Measurements from ENCODE around the gene NANP. TPM values are rescaled to one million over a fixed set of nuclear protein-coding genes. Genes with fewer than 3 reads are reported as not detected.
"Not testable (repeated sequence)": the region's sequence is repeated elsewhere in the genome, so short reads cannot be mapped to it uniquely, and the experiment has no call there.

Gene NANP
- total RNA-seq, 2 experiments from 2014 or later = 6.1 to 8.3 TPM

GRCh38 chr20:25583607-25584006 lies 40.2 kb downstream of the NANP start:
- DNase-seq; POLR2A ChIA-PET; CTCF ChIA-PET; ATAC-seq; H3K9me3 Mint-ChIP-seq (ENCODE audit: low read depth); H3K36me3 Mint-ChIP-seq (ENCODE audit: low read depth); H3K27me3 Mint-ChIP-seq: not testable (repeated sequence)
- H3K4me3 Mint-ChIP-seq = peak overlapping the region; percentile 28
- peak overlapping the region; percentile 47 for H3K27ac Mint-ChIP-seq
- peaks cover 15% of the 10 kb centered on the region for H3K4me1 Mint-ChIP-seq
- intact Hi-C loops (cut with DNase I, micrococcal nuclease) = loop anchor here (5.0 to 10.0 kb wide), 4 partner anchors 39 to 339 kb away; partner anchors contain the start of genes GINS1 (in 2 of the 2), NANP (in 1 of the 2) and PYGB (in 1 of the 2)

GRCh38 chr20:25580711-25581110 lies 43.1 kb downstream of the NANP start:
- Mint-ChIP-seq H3K9me3 (ENCODE audit: low read depth) (no peaks in the 10 kb centered on the region), H3K27ac (no peak overlapping the region), H3K4me3 (no peak overlapping the region), H3K27me3 (peaks cover 9% of the 10 kb centered on the region), H3K4me1 (peaks cover 10% of the 10 kb centered on the region), H3K36me3 (ENCODE audit: low read depth) (peaks cover 4% of the 10 kb centered on the region)
- POLR2A ChIA-PET = no interaction called here
- ATAC-seq = no peak
- CTCF ChIA-PET = interaction anchor here (0.9 kb wide), 1 partner anchor 11 kb away, joined by 3 read pairs; no protein-coding TSS in a partner anchor
- intact Hi-C loops (cut with DNase I, micrococcal nuclease) = loop anchor here (5.0 to 10.0 kb wide), 4 partner anchors 42 to 336 kb away; partner anchors contain the start of genes GINS1 (in 2 of the 2), NANP (in 1 of the 2) and PYGB (in 1 of the 2)
- DNase-seq = no peak

GRCh38 chr20:25579081-25579770 lies 44.6 kb downstream of the NANP start:
- ATAC-seq (no peak), DNase-seq (no peak)
- peaks cover 7% of the 10 kb centered on the region for H3K27me3 Mint-ChIP-seq
- ChIA-PET POLR2A (interaction anchor here (0.6 kb wide), 1 partner anchor 10 kb away, joined by 6 read pairs; no protein-coding TSS in a partner anchor), CTCF (no interaction called here)
- intact Hi-C loops (cut with DNase I, micrococcal nuclease) = loop anchor here in 1 of 2 experiments (10.0 kb wide), 1 partner anchor 64 kb away; no protein-coding TSS in a partner anchor
- H3K36me3 Mint-ChIP-seq (ENCODE audit: low read depth) = peaks cover 4% of the 10 kb centered on the region
- peaks cover 6% of the 10 kb centered on the region for H3K4me1 Mint-ChIP-seq
- no peak overlapping the region for H3K4me3 Mint-ChIP-seq
- no peaks in the 10 kb centered on the region for H3K9me3 Mint-ChIP-seq (ENCODE audit: low read depth)
- no peak overlapping the region for H3K27ac Mint-ChIP-seq

GRCh38 chr20:25576783-25577530 lies 46.9 kb downstream of the NANP start:
- Mint-ChIP-seq H3K4me3 (no peak overlapping the region), H3K4me1 (no peaks in the 10 kb centered on the region), H3K27ac (no peak overlapping the region), H3K27me3 (no peaks in the 10 kb centered on the region), H3K36me3 (ENCODE audit: low read depth) (peaks cover 1% of the 10 kb centered on the region), H3K9me3 (ENCODE audit: low read depth) (no peaks in the 10 kb centered on the region)
- ATAC-seq (no peak), DNase-seq (no peak)
- CTCF ChIA-PET = no interaction called here
- intact Hi-C loops (cut with DNase I, micrococcal nuclease) = loop anchor here in 1 of 2 experiments (10.0 kb wide), 1 partner anchor 62 kb away; no protein-coding TSS in a partner anchor
- POLR2A ChIA-PET = no interaction called here

- Mint-ChIP-seq H3K4me3 (no peak overlapping the region), H3K36me3 (ENCODE audit: low read depth) (peaks cover 1% of the 10 kb centered on the region), H3K27ac (no peak overlapping the region), H3K4me1 (no peaks in the 10 kb centered on the region), H3K27me3 (no peaks in the 10 kb centered on the region), H3K9me3 (ENCODE audit: low read depth) (no peaks in the 10 kb centered on the region)
- DNase-seq = no peak
- ChIA-PET POLR2A (no interaction called here), CTCF (interaction anchor here (0.7 kb wide), 1 partner anchor 456 kb away, joined by 3 read pairs; no protein-coding TSS in a partner anchor)
- no peak for ATAC-seq
- intact Hi-C loops (cut with DNase I, micrococcal nuclease) = loop anchor here in 1 of 2 experiments (10.0 kb wide), 1 partner anchor 60 kb away; no protein-coding TSS in a partner anchor
Observed at GRCh38 chr20:25574411-25574810, 49.4 kb downstream of the NANP start.

- no peak overlapping the region for H3K4me3 Mint-ChIP-seq
- DNase-seq = no peak
- POLR2A ChIA-PET = no interaction called here
- no peak for ATAC-seq
- H3K4me1 Mint-ChIP-seq = no peaks in the 10 kb centered on the region
- H3K27me3 Mint-ChIP-seq = no peaks in the 10 kb centered on the region
- no peak overlapping the region for H3K27ac Mint-ChIP-seq
- H3K36me3 Mint-ChIP-seq (ENCODE audit: low read depth) = peaks cover 1% of the 10 kb centered on the region
- H3K9me3 Mint-ChIP-seq (ENCODE audit: low read depth) = no peaks in the 10 kb centered on the region
- intact Hi-C loops (cut with DNase I, micrococcal nuclease) = loop anchor here in 1 of 2 experiments (10.0 kb wide), 1 partner anchor 59 kb away; no protein-coding TSS in a partner anchor
- CTCF ChIA-PET = interaction anchor here (0.7 kb wide), 1 partner anchor 456 kb away, joined by 3 read pairs; no protein-coding TSS in a partner anchor
Observed at GRCh38 chr20:25573288-25574251, 50.2 kb downstream of the NANP start.

GRCh38 chr20:25571817-25572216 lies 52.0 kb downstream of the NANP start:
- intact Hi-C loops (cut with DNase I, micrococcal nuclease) = loop anchor here in 1 of 2 experiments (10.0 kb wide), 1 partner anchor 57 kb away; no protein-coding TSS in a partner anchor
- no peaks in the 10 kb centered on the region for H3K27me3 Mint-ChIP-seq
- no peak overlapping the region for H3K4me3 Mint-ChIP-seq
- DNase-seq (no peak), ATAC-seq (no peak)
- H3K4me1 Mint-ChIP-seq = peaks cover 6% of the 10 kb centered on the region
- ChIA-PET POLR2A (no interaction called here), CTCF (no interaction called here)
- peaks cover 1% of the 10 kb centered on the region for H3K36me3 Mint-ChIP-seq (ENCODE audit: low read depth)
- no peak overlapping the region for H3K27ac Mint-ChIP-seq
- no peaks in the 10 kb centered on the region for H3K9me3 Mint-ChIP-seq (ENCODE audit: low read depth)

- Mint-ChIP-seq H3K27me3 (no peaks in the 10 kb centered on the region), H3K9me3 (ENCODE audit: low read depth) (no peaks in the 10 kb centered on the region)
- intact Hi-C loops (cut with DNase I, micrococcal nuclease) = loop anchor here in 1 of 2 experiments (10.0 kb wide), 1 partner anchor 56 kb away; no protein-coding TSS in a partner anchor
Observed at GRCh38 chr20:25571240-25571639, 52.6 kb downstream of the NANP start.

GRCh38 chr20:25570148-25570530 lies 53.7 kb downstream of the NANP start:
- no peaks in the 10 kb centered on the region for H3K27me3 Mint-ChIP-seq
- H3K4me1 Mint-ChIP-seq = peaks cover 13% of the 10 kb centered on the region
- no peak for ATAC-seq
- ChIA-PET CTCF (interaction anchor here (0.6 kb wide), 1 partner anchor 101 kb away, joined by 3 read pairs; no protein-coding TSS in a partner anchor), POLR2A (no interaction called here)
- peaks cover 1% of the 10 kb centered on the region for H3K36me3 Mint-ChIP-seq (ENCODE audit: low read depth)
- no peak for DNase-seq
- H3K4me3 Mint-ChIP-seq = no peak overlapping the region
- no peak overlapping the region for H3K27ac Mint-ChIP-seq
- H3K9me3 Mint-ChIP-seq (ENCODE audit: low read depth) = no peaks in the 10 kb centered on the region
- intact Hi-C loops (cut with DNase I, micrococcal nuclease) = loop anchor here in 1 of 2 experiments (10.0 kb wide), 1 partner anchor 55 kb away; no protein-coding TSS in a partner anchor

More at GRCh38 chr20:25571240-25571639, 52.6 kb downstream of the NANP start:
- ATAC-seq = no peak
- Mint-ChIP-seq H3K4me3 (no peak overlapping the region), H3K27ac (no peak overlapping the region), H3K36me3 (ENCODE audit: low read depth) (peaks cover 1% of the 10 kb centered on the region), H3K4me1 (peaks cover 11% of the 10 kb centered on the region)
- ChIA-PET CTCF (no interaction called here), POLR2A (no interaction called here)
- DNase-seq = no peak

GRCh38 chr20:25567286-25567685 lies 56.5 kb downstream of the NANP start:
- POLR2A ChIA-PET = no interaction called here
- CTCF ChIA-PET = no interaction called here
- Mint-ChIP-seq H3K4me3 (no peak overlapping the region), H3K36me3 (ENCODE audit: low read depth) (no peaks in the 10 kb centered on the region), H3K9me3 (ENCODE audit: low read depth) (no peaks in the 10 kb centered on the region), H3K4me1 (peaks cover 17% of the 10 kb centered on the region), H3K27ac (peak overlapping the region; percentile 59), H3K27me3 (no peaks in the 10 kb centered on the region)
- DNase-seq (no peak), ATAC-seq (no peak)
- intact Hi-C loops (cut with DNase I, micrococcal nuclease) = no loop called here
